Activated T-helper 1 cell treated with Interleukin-2 at 50 U/mL for 16 hours (primary cell): ENCODE results near the gene EMX1.
"Not testable (repeated sequence)": the region's sequence is repeated elsewhere in the genome, so short reads cannot be mapped to it uniquely, and the experiment has no call there.

Experiments
- DNase-seq: peaks from one replicate; pipeline ENCODE4 v3.0.0-alpha.2; 2020; ENCODE audit warnings: low read depth

EMX1 gene

DNA sequence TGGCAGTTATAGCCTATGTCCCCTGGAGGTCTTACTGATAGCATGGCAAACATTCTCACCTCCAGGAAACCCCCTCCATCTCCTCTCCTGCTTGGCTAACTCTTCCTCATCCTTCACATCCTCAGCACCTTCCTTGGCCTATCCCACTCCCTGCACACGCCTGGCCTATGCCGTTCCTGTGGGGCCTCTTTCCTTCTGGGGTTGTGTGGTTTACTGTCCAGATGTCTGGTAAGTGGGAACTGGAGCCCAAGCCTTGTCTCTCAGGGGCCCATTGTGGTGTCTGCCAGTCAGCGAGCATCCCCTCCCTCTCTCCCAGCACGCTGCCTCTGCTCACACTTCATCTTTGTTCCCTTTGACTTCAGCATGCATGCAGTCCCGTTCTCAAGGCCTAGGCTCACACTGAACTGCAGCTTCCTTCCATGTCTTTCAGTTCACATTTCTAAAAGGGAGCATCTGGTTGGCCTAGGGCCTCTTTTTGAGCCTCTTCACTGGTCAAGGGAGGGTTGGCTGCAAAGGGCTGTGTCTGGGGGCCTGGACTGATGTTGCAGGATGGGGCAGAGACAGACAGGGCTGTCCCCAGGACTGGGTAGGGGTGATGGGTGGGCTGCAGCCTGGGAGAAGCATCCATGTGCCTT, 17.0 kb upstream of the EMX1 start:
- DNase-seq, result no peak

- no peak for DNase-seq
These were observed 15.9 kb upstream of the EMX1 start for GRCh38 chr2:72901426-72901825.

- not testable (repeated sequence) for DNase-seq
These were observed 9.9 kb upstream of the EMX1 start for GRCh38 chr2:72907369-72907768.

DNA sequence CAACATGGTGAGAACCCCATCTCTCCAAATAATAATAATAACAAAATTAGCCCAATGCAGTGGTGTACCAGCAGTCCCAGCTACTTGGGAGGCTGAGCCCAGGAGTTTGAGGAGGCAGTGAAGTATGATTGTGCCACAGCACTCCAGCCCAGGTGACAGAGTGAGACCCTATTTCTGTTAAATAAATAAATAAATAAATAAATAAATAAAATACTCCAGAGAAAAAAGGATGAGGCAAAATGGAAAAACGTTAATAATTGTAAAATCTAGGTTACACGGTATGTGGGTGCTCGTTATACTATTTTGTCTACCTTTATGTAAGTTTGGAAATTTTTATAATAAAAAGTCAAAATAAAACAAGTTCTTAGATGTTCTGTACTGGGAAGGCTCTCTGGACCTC, 8.6 kb upstream of the EMX1 start:
- no peak for DNase-seq

DNA sequence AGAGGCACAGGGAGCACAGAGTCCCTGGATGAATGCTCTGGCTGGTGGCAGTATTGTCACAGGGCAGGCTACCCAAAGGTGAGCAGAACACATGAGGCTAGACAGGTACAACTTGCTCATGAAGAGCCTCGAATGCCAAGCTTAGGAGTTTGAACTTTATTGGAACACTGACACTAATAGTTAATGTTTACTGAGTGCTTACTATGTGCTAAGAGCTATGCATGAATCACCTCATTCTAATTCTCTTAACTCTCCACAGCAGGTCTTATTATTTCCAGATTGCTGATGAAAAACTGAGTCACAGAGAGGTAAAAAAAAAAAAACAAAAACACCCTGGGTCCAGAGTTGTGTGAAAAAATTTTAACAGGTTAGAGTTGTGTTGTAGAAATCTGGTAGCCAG, 6.1 kb upstream of the EMX1 start:
- no peak for DNase-seq

GRCh38 chr2:72913486-72914205, 3.7 kb upstream of the EMX1 start:
- DNase-seq, result no peak

DNA sequence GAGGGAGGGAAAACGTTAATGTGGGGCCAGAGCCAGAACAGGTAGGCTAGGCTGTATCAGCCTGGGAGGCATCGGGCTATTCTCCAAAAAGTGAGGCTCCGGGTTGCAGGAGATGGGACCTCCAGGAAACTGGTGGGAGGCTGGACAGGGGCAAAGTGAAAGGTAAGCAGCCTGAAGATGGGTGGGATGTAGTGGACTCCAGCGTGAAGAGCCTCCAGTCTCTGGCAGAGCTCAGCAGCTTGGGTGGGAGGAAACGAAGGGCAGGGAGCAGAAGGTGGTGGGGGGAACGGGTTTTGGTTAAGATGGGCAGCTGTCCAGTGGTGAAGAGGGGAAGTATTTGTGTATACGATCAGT, 3.1 kb upstream of the EMX1 start:
- no peak for DNase-seq

DNA sequence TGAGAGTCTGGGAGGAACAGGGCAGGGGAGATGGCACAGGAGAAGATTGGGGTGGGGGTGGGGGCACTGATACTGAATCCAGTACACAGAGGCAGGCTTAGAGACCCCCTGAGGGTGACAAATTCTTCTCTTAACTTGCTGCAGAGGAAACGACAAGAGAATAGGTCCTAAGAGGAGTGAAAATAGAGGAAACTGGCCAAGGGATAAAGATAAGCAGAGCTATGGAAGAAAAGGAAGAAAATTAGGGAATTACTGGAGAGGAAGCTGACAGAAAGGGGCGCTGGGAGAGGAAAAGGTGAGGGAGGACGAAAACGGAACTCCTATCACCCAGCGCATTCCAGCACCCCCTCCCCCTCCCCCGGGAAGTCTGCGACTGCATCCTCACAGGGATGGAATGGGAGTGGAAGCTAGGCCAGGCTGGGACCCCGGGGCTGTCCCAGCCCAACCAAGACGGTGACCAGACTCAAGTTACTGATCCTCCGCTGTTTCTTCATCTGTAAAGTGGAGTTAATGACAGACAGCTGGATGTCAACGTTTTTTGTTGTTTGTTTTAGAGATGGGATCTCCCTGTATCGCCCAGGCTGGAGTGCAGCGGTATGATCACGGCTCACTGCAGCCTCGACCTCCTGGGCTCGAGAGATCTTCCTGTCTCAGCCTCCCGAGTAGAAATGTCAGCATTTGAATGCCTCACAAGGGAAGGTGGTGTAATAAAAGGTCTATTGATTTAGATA, 2.6 kb upstream of the EMX1 start:
- DNase-seq, result no peak

- DNase-seq, result no peak
These were observed 1.9 kb upstream of the EMX1 start for GRCh38 chr2:72915320-72915906.

DNA sequence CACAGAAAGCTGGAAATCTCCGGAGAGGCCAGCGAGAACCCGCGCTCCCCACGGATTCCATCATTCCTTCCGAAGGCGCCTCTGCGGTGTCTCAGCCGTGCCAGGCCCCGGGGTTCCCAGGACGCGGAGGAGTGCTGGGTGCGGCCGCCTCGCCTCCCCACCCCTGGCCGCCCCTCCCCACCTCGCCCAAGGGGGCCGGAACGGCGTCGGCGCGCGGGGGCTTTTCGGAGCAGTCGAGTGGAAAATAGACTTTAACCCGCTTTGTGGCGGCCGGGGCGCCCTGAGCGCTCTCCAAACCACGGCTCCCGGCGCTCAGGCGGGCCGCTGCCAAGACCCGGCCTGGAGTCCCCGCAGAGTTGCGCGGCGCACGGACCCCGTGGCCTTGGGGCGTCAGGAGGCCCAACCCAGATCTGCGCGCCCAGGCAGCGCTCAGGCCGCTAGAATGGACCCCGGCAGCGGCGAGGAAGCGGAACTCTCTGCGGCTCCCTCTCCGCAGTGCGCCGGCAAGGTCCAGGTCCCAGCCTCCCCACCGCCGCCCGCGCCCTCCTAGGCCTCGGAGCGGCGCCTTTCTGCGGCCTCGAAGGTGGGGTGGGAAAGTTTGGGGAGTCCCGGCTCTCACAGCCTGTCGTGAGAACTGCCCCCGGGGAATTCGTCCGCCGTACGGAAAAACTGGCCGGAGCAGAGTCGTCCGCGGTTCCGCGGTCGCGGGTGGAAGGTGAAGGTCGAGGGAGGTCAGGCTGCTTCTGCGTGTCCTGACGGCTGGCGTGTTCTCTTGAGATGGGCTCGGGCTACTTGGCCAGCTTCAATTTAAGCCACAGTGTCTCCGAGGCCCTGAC, 1.2 kb upstream of the EMX1 start:
- no peak for DNase-seq

- DNase-seq, result no peak
These were observed 579 bp upstream of the EMX1 start for GRCh38 chr2:72916743-72917137.

DNA sequence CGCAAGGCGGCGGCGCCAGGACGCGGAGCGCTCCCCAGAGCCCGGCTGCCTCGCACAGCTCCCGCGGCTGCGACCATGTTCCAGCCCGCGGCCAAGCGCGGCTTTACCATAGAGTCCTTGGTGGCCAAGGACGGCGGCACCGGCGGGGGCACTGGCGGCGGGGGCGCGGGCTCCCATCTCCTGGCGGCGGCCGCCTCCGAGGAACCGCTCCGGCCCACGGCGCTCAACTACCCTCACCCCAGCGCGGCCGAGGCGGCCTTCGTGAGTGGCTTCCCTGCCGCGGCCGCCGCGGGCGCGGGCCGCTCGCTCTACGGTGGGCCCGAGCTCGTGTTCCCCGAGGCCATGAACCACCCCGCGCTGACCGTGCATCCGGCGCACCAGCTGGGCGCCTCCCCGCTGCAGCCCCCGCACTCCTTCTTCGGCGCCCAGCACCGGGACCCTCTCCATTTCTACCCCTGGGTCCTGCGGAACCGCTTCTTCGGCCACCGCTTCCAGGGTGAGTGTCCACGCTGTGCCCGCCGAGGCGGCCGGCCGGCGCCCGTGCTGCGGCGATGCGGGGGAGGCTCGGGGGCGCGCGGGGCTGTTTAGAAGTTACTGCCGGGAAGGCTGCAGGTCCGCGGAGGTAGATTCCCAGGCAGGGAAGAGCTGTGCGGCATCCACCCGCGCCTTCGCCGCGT, 696 bp downstream of the EMX1 start:
- DNase-seq, result no peak

DNA sequence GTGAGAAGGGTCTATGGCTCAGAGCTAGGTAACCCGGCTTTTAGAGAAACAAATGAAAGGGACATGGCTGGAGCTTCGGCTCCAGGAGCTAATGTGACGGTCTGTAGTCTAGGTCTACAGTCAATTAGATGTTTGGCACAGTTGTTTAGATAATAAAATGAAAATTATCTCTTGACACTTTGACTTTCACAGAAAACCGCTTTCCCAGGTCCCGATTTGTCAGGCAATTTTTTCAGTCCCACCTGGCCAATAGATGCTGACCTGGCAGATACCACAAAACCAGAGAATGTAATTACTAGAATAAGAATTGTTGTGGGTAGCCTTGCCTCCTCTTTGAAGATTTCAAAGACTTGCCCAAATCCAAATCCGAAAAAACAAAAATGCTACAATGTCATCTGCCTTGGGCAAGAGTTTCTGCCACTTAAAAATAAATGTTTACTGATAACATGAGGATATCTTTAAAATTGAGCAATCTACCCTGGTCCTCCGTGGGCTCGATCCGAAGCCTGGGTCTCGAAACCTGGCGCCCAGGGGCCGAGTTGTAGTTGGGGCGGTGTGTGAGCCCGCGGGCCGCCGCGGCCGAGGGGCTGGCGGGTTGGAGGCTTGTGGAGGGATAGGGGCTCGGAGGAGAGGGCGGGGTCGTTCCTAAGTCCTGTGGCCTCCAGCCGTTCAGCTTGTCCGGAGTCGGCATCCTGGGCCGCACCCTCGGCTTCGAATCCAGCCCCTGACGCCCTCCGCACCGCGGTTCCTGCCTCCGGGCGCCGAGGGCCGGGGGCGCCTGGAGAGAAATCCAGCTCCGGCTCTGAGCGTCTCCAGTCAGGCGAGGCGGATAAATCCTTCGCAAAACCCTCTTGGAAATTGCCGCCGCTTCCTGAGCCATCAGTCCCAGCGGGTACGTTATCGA, 2.3 kb downstream of the EMX1 start:
- no peak for DNase-seq

GRCh38 chr2:72920318-72921087, 3.2 kb downstream of the EMX1 start:
- DNase-seq, result no peak

- DNase-seq, result no peak
These were observed 4.0 kb downstream of the EMX1 start for GRCh38 chr2:72921088-72921851.

- DNase-seq, result no peak
These were observed 4.5 kb downstream of the EMX1 start for GRCh38 chr2:72921853-72922252.

DNA sequence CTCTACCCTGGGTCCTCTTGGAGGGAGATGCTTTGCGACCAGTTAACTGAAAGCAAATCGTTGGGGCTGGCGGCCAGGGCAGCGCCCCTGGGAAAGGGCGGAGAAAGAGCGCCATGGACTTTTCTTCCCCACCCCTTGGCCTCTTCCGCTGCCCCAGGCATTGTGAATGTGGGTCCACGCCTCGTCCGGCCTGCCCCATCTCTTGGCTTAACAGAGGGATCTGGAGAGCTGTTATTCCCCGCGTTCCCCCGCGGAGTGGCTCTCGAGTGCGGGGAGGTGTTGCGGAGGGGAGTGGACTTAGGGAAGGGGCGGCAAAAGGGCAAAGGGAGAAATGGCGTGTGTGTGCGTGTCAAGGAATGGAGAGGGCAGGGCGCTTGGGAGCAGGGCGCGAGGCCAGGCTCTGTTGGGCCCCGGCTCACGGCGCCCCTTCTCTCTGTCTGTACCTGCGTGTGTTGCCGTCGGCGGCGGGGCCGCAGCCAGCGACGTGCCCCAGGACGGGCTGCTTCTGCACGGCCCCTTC, 6.6 kb downstream of the EMX1 start:
- no peak for DNase-seq

- no peak for DNase-seq
These were observed 7.3 kb downstream of the EMX1 start for GRCh38 chr2:72924353-72925240.
